DND-41 (cell line): ENCODE data around the gene IBTK.
A peak's percentile ranks its signal among the peaks of the same experiment; 100 is the strongest.
"Not testable (repeated sequence)": the region's sequence is repeated elsewhere in the genome, so short reads cannot be mapped to it uniquely, and the experiment has no call there.

ENCODE experiments used
- ATAC-seq: fragments of 200-7000 bp; cut with Tn5 transposase; 3 replicates; pipeline ENCODE4 v1.9.1; 2021; ENCODE audit warnings: low read depth; ENCODE audit not compliant: insufficient read depth
- DNase-seq: peaks from one replicate; pipeline ENCODE4 v3.0.0-alpha.2; 2020
- H2AFZ ChIP-seq: 2 replicates; pipeline ENCODE4 v1.6.0; 2012; ENCODE audit warnings: low read depth, low read length
- H3K27ac ChIP-seq: 2 replicates; pipeline ENCODE4 v1.5.1; 2012; ENCODE audit warnings: low read length, inconsistent platforms
- H3K27me3 ChIP-seq: fragments of 200-600 bp; sonication (generic); 2 replicates; pipeline ENCODE4 v1.6.0; 2012; ENCODE audit warnings: low read length, mild to moderate bottlenecking, inconsistent platforms; ENCODE audit not compliant: insufficient read depth, poor library complexity
- H3K36me3 ChIP-seq: 2 replicates; pipeline ENCODE4 v1.5.1; 2012; ENCODE audit warnings: low read length, inconsistent platforms; ENCODE audit not compliant: insufficient read depth
- H3K4me1 ChIP-seq: 2 replicates; pipeline ENCODE4 v1.5.1; 2012; ENCODE audit warnings: mild to moderate bottlenecking, low read length; ENCODE audit not compliant: insufficient read depth
- H3K4me2 ChIP-seq: 2 replicates; pipeline ENCODE4 v1.6.0; 2012; ENCODE audit warnings: mild to moderate bottlenecking, moderate library complexity, low read length, inconsistent platforms; ENCODE audit not compliant: insufficient read depth
- H3K4me3 ChIP-seq, 2 experiments: fragments of 200-600 bp in 1 of 2; shearing (Covaris generic) in 1 of 2; 2 replicates each; pipeline ENCODE4 v1.5.1; 2012 to 2016; ENCODE audit warnings: inconsistent platforms in 2 of 2, low read length in 2 of 2, mild to moderate bottlenecking in 2 of 2, low read depth in 1 of 2, moderate library complexity in 1 of 2
- H3K79me2 ChIP-seq: 2 replicates; pipeline ENCODE4 v1.6.0; 2012; ENCODE audit warnings: low read length, inconsistent platforms; ENCODE audit not compliant: insufficient read depth
- H3K9ac ChIP-seq: 2 replicates; pipeline ENCODE4 v1.6.0; 2012; ENCODE audit warnings: low read depth, mild to moderate bottlenecking, inconsistent platforms, low read length, moderate library complexity
- H3K9me3 ChIP-seq: 2 replicates; pipeline ENCODE4 v1.5.1; 2012; ENCODE audit warnings: low read length, moderate library complexity, mild to moderate bottlenecking, inconsistent platforms; ENCODE audit not compliant: insufficient read depth, severe bottlenecking
- H4K20me1 ChIP-seq: 2 replicates; pipeline ENCODE4 v1.6.0; 2012; ENCODE audit warnings: low read length; ENCODE audit not compliant: insufficient read depth
- CTCF ChIP-seq: IDR thresholded peaks from 2 replicates; pipeline ENCODE4 v1.5.1; 2012; ENCODE audit warnings: borderline replicate concordance, low read length, moderate library complexity, mild to moderate bottlenecking; ENCODE audit not compliant: poor library complexity, severe bottlenecking; ENCODE audit errors: extremely low read depth
- EZH2 ChIP-seq: IDR thresholded peaks from 3 replicates; pipeline ENCODE4 v1.6.1; 2012; ENCODE audit warnings: borderline replicate concordance, low read depth, mild to moderate bottlenecking, moderate library complexity, low read length, inconsistent platforms; ENCODE audit not compliant: severe bottlenecking

IBTK gene

GRCh38 chr6:82247505-82248272 is at the start of gene IBTK:
TSS of gene IBTK (minus strand) at chr6:82247744. CDS start at chr6:82240486, 7,258 bp downstream.
- H3K4me1 ChIP-seq = peaks cover 39% of the 10 kb centered on the region
- no peak for TF ChIP-seq EZH2
- no peak for TF ChIP-seq CTCF
- H3K27ac ChIP-seq = peak within 1 kb of the TSS; percentile 90
- H3K4me2 ChIP-seq = peak within 1 kb of the TSS; percentile 89
- peak within 1 kb of the TSS; percentile 48 to 74 for H3K4me3 ChIP-seq
- peak within 1 kb of the TSS; percentile 95 for H2AFZ ChIP-seq
- H3K9me3 ChIP-seq = no peaks in the 10 kb centered on the region
- H3K27me3 ChIP-seq = no peaks in the 10 kb centered on the region
- H3K9ac ChIP-seq = peak within 1 kb of the TSS; percentile 89
- H3K36me3 ChIP-seq = peaks cover 22% of the 10 kb centered on the region
- ATAC-seq (peak; percentile 92), DNase-seq (peak; percentile 92)
- peaks cover 54% of the 10 kb centered on the region for H3K79me2 ChIP-seq
- H4K20me1 ChIP-seq = peaks cover 4% of the 10 kb centered on the region; the same call in 1 of the 2 replicates

GRCh38 chr6:82283771-82284410 is 36.3 kb upstream of the IBTK start:
- ATAC-seq (no peak), DNase-seq (no peak)
- Histone ChIP-seq H3K9ac (no peak overlapping the region), H3K27me3 (no peaks in the 10 kb centered on the region), H3K4me2 (no peak overlapping the region), H3K79me2 (no peaks in the 10 kb centered on the region), H4K20me1 (no peaks in the 10 kb centered on the region), H2AFZ (no peak overlapping the region), H3K4me3 (no peak overlapping the region), H3K27ac (no peak overlapping the region), H3K4me1 (peaks cover 5% of the 10 kb centered on the region; the same call in 1 of the 2 replicates), H3K36me3 (no peaks in the 10 kb centered on the region), H3K9me3 (no peaks in the 10 kb centered on the region)
- TF ChIP-seq EZH2 (no peak), CTCF (no peak)

GRCh38 chr6:82281550-82281949 is 34.0 kb upstream of the IBTK start:
- H3K79me2 ChIP-seq, H3K9ac ChIP-seq, H4K20me1 ChIP-seq, H3K27me3 ChIP-seq, H3K9me3 ChIP-seq, ATAC-seq, H3K4me3 ChIP-seq, H2AFZ ChIP-seq, H3K27ac ChIP-seq, H3K36me3 ChIP-seq, H3K4me2 ChIP-seq, DNase-seq, H3K4me1 ChIP-seq: not testable (repeated sequence)

- H2AFZ ChIP-seq = no peak overlapping the region
- H3K9me3 ChIP-seq = no peaks in the 10 kb centered on the region
- no peaks in the 10 kb centered on the region for H3K27me3 ChIP-seq
- DNase-seq = no peak
- no peaks in the 10 kb centered on the region for H3K79me2 ChIP-seq
- H4K20me1 ChIP-seq = no peaks in the 10 kb centered on the region
- no peak for ATAC-seq
- H3K4me1 ChIP-seq = no peaks in the 10 kb centered on the region
- H3K4me2 ChIP-seq = no peak overlapping the region
- H3K9ac ChIP-seq = no peak overlapping the region
- no peaks in the 10 kb centered on the region for H3K36me3 ChIP-seq
- TF ChIP-seq CTCF (no peak), EZH2 (no peak)
- H3K4me3 ChIP-seq = no peak overlapping the region
- no peak overlapping the region for H3K27ac ChIP-seq
These were observed 30.1 kb upstream of the IBTK start for GRCh38 chr6:82277686-82278085.
